Activated effector memory CD4-positive, alpha-beta T cell treated with Interleukin-2 at 50 U/mL for 16 hours (primary cell): ENCODE results near the gene PBX1.

Experiments used
- DNase-seq: peaks from one replicate; pipeline ENCODE4 v3.0.0-alpha.2; 2020

PBX1 gene

DNA sequence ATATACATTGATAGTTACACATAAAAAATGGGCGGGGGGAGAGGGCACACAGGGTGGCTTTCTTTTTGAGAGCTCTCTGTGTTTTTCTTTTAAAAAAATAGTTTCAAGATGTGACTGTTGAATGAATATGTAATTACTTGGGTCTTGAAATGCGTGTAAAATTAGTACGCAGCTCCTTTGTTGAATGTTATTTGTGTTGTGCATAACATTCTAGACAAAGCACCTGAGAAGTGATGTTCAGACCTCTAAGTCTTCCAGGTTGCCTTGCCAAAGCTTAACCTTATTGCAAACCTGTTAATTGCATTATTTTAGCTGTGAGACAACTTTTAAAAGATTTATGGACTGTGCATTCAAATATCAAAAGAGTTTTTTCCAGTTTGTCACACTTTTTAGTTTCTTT is 5.4 kb downstream of the PBX1 start:
- no peak for DNase-seq

DNA sequence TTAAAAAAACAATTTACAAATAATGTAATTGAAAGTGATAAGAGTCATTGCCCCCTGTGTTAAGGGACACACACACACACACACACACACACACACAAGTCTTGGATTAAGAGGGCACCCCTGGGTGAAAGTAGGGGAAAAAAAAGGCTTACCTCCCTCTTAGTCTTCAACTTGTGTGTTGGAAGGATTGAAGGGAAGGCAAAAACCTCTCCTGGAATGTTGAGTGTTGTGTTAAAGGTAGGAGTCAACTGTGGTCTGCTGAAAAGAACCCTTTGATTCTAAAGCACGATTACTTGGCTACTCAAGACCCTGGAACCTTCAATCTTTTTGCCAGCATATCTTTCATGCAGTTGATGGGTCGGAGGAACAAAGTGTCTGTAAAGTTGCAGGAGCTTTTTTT is 6.4 kb downstream of the PBX1 start:
- no peak for DNase-seq

DNA sequence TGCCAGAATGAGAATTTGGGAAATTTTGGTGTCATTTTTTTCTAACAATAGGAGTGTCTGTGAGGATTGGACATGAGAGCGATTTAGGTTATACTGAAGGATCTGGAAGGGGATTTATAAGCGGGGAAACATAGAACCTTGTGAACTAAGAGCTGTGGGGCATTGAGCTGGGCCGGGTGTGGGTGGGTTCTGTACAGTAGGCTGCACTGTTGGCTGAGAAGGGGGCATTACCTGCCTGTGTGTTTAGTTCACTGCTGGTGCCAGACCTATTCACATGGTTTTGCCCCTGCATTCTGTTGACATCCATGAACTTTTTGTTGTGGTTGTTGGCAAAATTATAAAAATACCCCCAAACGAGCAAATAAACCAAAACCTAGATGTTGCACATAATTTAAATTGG is 8.8 kb downstream of the PBX1 start:
- DNase-seq = no peak

DNA sequence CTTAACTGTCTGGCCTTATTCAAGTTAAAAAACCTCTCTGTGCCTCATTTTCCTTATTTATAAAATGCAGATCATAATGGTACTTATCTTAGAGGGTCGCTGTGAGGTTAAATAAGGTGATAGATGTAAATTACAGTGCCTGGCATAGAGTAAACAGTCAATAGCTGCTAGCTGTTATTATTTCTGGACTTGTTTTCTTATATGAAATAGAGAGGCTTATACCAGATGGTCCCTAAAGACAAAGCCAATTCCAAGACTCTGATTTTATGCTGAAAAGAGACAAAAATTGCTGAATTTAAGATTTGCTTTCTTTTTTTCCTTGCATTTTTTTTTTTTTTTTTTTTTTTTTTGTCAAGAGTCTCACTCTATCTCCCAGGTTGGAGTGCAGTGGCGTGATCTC is 10.3 kb downstream of the PBX1 start:
- no peak for DNase-seq

DNA sequence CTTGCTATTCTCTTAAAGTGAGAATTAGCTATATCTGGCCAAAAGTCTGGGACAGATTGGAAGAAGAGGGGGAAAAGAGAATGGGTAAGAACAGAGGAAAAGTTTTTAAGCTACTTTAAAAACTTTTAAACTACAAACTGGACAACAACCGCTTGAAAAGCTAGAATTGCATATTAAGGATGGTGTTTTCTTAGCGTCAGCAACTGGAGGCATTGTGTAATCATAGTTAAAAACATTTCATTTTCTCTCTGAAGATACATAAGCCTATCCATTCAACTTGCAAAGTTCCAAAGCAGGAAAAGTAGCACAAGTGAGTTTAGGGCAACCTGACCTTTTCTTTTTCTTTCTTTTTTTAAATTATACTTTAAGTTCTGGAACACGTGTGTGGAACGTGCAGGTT is 10.9 kb downstream of the PBX1 start:
- DNase-seq = no peak

DNA sequence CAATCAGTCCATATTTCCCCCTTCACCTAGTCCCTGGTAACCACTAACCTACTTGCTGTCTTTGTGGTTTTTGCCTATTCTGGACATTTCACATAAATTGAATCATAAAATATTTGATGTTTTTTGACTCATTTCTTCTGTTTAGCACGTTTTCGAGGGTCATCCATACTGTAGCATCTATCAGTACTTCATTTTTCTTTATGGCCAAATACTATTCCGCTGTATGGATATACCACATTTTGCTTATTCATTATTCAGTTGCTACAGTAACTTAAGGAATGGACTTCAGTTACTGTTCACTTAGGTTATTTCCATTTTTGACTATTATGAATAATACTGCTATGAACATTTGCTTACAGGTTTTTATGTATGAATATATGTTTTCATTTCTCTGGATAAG is 12.3 kb downstream of the PBX1 start:
- DNase-seq = no peak

DNA sequence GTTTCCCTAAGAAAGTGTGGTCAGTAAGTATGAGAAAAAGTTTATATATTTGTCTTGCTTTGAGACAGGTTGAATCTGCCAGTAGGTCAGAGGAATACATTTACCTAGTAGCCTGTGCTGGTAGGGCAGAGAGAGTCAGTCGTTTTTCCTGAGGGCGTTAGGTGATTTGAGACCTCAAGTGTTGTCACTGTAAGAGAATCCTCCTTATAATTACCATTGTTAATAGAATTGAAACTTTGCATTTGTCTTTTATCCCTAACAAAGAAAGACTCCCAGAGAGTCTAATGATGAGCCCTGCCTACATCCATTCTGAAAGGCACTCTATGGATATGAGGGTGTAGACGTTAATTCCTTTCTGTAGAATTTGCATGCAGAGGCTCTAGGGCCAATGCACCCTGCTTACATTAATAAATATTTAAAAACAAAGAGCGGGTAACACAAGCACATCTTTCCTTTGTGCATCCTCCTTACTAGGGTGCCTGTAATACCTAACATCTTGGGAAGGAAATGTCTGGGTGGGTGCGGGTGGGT is 16.4 kb downstream of the PBX1 start:
- DNase-seq = no peak

DNA sequence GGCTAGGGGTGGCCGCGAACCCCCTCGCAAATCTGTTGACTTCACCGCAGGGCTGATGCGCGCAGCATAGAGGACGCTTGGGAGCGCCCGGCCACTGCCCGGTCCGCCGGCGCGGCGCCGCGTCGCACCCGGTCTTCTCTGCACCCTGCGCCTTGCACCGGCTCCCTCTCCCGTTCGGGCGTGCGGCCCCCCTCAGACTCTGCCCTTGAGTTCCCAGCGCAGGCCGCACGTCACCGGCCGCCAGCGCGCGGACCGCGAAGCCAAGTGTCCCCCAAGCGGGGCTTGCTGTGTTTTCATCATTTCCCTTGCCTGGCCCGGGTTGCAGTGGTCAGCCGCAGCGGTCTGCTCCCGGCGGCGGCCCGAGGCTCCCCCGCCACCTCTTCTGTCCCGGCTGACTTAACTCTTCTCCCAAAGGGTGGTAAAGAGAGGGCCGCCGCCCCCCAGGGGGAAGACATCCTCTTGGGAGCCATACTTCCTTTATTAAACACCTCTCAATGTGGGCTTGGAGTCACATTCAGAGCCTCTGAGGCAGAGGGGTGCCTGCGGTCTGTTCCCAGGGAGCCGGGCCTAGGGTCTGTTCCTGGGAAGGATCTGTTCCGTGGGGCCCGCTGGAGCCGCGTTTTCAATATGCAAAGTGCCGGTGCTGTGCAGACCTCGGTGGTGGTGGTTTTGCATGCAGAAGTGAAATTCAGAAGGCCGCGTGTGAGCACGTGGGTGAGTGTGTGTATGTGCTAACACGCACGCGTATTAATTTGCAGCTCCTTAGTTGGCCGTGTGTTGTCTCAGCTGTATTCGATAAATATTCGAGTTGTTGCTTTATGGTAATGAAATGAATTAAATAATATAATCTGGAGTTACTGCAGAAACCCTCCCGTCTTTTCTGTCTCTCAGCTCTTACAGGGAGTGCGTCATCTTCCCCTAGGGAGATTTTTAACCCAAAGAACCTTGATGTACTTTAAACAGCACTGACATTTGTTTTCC is 17.6 kb downstream of the PBX1 start:
- DNase-seq = no peak

DNA sequence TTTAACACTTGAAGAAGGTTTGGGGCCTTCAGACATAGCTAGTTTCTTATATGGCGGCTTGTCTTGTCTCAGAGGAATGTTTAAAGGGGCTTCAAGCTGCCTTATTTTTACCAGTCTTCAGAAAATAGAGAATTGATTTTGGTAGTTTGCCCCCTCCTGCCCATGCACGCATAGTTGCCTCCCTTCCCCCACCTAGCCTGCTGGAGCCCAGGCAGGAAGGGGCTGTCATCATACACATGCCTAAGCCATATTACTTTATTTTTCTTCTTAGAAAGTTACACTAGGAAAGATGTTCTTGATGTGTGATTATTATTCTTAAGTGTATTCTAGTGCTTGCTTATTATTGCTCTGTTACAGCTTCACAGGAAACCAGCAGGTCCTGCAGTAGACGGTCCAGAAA is 18.3 kb downstream of the PBX1 start:
- no peak for DNase-seq

DNA sequence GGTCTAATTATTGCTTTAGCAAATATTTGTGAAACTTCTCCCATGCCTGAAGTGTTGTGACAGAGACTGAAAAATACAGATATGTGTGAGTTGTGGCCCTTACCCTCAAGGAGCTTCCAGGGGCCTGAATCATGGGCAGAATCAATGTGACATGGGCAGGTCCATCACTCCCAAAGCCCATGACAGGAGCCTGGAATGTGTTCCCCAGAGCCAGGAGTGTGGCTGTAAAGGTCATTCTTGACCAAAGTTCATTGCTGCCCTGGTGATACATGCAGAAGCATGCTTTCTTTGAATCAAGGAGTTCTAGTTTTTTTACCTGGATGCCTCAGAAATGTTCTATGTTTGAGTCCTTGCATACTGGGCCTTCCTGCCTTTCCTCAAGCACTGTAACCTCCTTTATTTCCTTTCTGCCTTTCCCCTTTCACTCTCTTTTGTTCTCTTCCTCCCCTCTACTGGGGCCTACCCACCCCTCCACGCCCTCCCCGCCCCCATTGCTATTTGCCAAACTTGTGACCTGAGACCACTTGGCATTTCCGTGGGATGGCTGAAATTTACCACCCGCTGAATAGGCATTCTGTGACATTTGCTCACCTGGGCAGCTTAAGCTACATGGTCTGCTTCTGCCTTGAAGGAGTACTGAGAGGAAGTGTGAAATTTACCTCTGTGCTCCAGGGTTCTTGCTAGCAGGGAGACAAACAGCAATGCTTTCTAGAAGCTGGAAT is 19.7 kb downstream of the PBX1 start:
- no peak for DNase-seq

DNA sequence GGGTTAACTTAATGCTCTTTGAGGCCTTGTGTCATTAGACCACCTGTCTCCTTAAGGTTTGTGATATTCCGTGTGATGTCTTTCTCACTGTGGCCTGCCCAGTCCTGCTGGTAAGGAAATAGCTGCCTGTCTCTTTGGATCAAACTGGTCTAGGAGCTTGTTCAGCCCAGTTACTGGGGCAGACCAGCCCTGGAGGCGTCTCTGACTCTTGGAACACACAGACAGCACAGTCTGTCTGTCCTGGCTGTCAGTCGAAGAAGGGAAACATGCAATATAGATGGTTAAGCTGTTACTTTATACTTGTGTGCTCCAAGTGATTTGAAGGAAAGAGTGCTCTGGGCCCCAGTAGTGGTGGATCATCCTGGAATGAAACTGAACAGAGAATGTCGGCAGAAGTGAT is 20.4 kb downstream of the PBX1 start:
- no peak for DNase-seq

DNA sequence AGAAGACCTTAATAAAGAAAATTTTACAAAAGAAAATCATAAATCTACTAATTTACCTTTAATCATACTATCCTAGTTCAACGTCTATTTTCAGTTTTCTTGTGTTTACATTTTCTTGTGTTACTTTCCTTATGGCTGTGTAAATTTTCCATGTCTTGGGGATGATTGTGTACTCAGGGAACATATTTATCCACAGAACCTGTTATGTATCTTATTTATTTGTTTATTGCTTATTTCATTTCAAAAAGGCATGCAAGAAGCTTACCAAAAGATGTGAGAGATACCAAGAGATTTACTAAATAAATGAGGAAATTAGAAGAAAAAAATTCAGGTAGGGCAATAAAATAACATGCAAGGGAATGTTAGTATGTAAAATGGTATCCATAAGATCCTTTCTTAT is 22.8 kb downstream of the PBX1 start:
- no peak for DNase-seq

DNA sequence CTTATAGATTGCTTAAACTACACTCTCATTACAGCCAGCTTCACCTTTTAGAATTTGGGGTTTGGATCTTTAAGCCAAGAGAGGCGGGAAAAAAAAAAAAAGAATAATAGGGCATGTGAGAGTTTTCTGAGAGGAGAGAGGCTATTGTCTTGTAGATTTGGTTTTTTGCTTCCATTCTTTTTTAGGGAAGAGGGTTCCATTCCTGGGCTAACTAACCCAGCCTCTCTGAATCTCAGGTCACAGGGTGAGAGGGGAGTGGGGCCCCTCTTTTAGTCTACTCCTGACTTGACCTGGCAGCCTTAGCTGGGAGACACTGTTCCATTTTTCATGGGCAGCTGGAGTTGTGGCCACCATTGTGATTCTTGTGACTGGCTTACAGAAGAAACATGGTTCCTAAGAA is 24.2 kb downstream of the PBX1 start:
- no peak for DNase-seq

DNA sequence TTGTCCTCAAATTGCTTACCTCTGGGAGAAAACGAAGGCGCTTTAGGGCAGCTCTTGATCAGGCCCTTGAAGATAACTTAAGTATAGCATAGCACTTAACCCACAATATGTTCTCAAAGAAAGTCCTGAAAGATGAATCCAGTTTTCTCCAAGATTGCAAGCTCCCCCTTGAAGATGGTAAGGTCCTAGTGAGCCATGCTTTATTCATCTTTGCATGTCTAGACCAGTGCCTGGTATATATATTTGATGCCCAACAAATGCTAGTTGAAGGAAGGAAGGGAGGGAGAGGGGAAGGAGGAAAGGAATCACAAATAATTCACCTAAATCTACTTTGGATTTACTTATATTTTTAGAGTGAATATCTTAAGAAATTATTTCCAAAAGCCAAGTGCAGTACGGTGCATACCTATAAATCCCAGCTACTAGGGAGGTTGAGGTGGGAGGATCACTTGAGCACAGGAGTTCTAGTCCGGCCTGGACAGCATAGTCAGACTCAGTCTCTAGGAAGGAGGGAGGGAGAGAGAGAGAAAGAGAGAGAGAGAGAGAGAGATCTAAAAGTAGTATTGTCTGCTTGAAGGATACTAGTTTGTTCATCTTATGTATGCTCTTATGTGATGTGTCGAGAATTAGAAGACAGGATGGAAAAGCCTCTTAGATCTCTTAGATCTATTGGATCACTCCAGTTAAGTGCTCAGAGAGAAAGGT is 25.0 kb downstream of the PBX1 start:
- DNase-seq = no peak

DNA sequence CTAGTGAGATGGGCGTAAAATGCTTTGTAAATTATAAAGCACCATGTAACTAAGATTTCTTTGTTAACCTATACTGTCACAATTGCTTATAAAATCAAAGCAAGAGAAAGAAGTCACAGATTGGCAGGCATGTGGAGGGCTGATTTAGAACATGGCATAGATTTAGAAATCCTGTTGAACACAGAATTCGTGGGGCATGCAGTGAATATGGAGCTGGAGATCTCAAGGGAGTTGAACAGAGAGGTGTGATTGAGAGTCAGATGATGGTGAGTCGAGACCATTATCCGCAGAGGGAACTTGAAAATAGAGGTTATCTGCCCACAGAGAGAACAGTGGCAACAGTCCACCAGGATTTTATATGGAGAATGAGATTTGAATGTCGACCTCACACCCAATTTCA is 27.6 kb downstream of the PBX1 start:
- no peak for DNase-seq

DNA sequence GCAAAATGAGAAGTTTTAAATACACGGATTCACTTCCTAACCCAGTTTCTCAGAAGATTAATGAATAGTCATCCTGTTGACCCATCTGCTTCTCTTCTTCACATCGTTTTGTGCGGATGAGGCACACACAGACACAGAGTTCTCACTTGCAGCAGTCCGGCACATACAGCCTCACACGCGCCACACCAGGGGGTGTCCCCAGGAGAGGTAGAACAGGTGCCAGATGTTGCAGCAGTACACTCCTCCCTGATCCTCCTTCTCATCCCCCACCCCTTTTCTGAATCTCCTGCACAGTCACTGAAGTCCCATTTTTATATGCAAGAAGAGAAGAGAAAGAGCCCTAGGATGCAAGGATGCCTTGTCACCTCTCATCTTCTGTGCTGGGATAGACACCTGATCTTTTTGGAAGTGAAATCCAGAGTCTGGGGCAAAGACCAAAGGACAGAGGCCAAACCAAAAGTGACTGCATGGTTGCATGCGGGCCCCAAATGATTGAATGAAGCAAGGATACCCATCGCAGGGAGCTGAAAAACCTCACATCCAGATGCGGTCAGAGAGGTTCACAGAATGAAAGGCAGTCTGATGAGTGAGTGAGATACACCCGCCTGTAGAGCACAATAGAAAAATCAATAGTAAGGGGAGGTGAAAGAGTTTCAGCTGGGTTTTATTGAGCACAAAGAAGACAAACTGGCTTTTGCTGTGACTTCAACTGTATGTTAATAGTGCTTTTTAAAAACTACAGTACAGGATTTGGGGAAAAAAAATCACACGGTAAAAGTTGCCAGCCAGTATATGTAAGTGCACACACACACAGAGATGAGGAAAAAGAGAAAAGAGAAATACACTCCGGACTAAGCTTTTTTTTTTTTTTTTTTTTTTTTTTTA is 28.9 kb downstream of the PBX1 start:
- DNase-seq = no peak

DNA sequence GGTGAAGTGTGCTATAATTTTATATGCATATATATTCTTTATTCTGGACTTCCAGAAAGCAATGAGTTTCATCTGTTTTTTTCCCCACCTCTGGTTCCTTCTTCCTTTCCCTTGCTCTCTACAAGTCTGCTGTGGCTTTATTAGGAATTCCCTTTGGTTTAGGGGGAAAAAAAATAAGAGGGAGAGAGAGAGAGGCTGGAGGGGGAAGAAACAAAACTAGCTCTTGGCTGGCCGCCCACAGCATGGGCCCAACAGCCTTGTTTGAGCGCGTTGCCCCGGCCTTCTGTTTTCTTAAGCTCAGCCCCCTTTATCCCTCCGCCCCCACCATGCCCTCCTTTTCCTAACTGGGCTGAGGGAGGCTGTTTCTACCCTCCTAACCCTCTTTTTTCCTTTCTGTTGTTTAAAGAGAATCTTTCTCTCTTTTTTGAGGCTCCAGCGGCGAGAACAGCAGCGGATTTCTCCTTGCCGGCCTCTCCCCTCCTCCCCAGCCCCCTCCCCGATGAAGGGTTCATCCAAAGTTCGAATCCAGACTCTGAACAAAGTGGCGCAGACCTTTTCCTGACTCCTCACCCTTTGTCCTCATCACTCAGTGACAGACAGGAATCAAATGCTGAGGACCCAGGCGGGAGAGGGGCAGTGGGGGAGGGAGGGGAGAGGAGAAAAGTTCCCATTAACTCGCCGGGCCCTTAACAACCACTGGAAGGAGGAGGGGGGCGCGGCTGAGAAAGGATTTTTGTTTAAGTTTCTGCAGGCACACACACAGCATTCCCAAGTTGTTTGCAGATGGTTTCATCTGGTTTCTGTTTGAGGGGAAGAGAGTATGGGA is 29.7 kb downstream of the PBX1 start:
- DNase-seq = no peak

DNA sequence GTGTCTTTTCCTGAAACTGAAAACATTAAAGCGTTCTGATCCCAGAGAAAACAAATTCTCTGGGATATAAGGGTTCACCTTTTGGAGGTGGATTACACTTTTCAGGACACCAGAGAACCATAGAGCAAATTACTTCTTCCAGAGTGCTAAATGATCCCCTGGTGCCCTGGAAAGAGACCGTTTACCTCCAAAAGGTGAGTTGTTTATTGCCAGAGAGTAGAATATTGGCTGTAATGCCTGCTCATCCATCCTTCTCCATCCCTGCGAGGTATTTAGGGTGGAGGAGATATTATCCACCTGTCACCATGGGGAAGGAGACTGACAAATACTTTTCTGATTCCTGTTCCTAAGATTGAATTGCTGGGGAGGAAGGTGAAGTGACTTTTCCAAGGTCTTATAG is 30.4 kb downstream of the PBX1 start:
- DNase-seq = no peak

DNA sequence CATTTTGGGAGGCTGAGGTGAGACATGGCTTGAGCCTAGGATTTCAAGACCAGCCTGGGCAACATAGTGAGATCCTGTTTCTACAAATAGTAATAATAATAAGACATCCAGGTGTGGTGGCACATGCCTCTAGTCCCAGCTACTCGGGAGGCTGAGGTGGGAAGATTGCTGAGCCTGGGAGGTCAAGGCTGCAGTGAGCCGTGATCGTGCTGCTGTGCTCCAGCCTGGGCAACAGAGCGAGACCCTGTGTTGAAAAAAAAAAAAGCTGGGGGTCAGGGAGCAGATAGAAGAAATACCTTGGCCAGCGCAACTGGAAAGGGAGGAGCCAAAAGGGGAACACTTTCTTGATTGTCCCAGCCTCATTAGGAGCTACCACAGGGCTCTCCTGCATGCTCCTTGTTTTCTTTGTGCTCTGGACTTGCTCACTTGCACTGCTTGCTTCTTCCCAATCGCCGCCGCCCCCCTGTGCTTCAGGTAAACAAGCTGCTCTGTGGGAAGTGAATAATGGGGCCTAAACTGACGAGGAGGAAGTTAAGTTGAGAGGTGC is 31.1 kb downstream of the PBX1 start:
- no peak for DNase-seq

DNA sequence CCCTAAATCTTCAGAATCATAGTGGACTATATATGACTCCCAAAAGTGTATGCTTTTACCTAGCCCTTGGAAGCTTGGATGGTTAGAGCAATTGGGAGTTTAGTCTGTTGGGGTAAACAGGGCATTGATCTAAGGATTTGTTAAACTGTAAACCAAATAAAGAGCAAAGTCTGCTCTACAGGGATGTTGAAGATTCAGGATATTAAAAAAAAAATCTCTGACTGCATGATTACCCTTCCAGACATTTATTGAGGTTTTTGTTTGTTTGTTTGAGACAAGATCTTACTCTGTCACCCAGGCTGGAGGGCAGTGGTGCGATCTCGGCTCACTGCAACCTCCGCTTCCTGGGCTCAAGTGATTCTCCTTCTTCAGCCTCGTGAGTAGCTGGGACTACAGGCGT is 31.6 kb downstream of the PBX1 start:
- DNase-seq = no peak

DNA sequence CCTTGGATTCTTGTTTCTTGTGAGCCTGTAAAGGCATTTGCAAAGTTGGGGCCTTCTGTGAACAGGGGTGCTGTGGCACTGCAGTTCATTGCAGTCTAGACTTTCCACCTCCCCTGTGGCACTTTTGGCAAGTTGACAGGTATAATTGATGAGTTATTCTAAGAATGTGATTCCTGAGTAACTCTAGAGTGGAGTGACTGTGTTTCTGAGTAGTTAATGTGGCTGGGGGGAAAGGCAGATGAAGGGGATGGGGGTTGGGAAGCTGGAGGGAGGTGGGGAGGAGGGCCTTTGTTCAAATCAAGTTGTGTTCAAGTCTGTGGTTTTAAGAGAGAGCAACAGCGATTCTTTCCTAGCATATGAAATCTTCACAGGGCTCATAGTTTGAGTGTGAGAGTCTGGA is 32.9 kb downstream of the PBX1 start:
- DNase-seq = no peak
